GM18909 (cell line): ENCODE results near the gene ISL1.

Experiments used
- ATAC-seq: cut with Tn5 transposase; IDR thresholded peaks from one replicate; pipeline ENCODE4 v1.9.1; 2021; ENCODE audit warnings: mild to moderate bottlenecking; ENCODE audit not compliant: unreplicated experiment, poor library complexity

Gene ISL1

GRCh38 chr5:51386916-51387883 lies 4.0 kb downstream of the ISL1 start:
- no peak for ATAC-seq

- ATAC-seq: no peak
Observed at GRCh38 chr5:51387884-51388275, 4.6 kb downstream of the ISL1 start.

GRCh38 chr5:51388488-51389287 lies 5.4 kb downstream of the ISL1 start:
- ATAC-seq: no peak

GRCh38 chr5:51389288-51389576 lies 6.0 kb downstream of the ISL1 start:
- no peak for ATAC-seq

- no peak for ATAC-seq
Observed at GRCh38 chr5:51389577-51390463, 6.6 kb downstream of the ISL1 start.

- no peak for ATAC-seq
Observed at GRCh38 chr5:51391175-51391574, 7.9 kb downstream of the ISL1 start.

GRCh38 chr5:51392689-51393199 lies 9.5 kb downstream of the ISL1 start:
- ATAC-seq: no peak

- no peak for ATAC-seq
Observed at GRCh38 chr5:51394609-51395008, 11.4 kb downstream of the ISL1 start.

- no peak for ATAC-seq
Observed at GRCh38 chr5:51395245-51395644, 12.0 kb downstream of the ISL1 start.

GRCh38 chr5:51395666-51396356 lies 12.6 kb downstream of the ISL1 start:
- ATAC-seq: no peak

GRCh38 chr5:51396797-51397196 lies 13.5 kb downstream of the ISL1 start:
- no peak for ATAC-seq

- ATAC-seq: no peak
Observed at GRCh38 chr5:51397996-51398395, 14.7 kb downstream of the ISL1 start.

GRCh38 chr5:51398875-51399642 lies 15.8 kb downstream of the ISL1 start:
- ATAC-seq: no peak

- ATAC-seq: no peak
Observed at GRCh38 chr5:51399643-51400006, 16.4 kb downstream of the ISL1 start.

- no peak for ATAC-seq
Observed at GRCh38 chr5:51404255-51404654, 21.0 kb downstream of the ISL1 start.

GRCh38 chr5:51411921-51412325 lies 28.7 kb downstream of the ISL1 start:
- ATAC-seq: no peak

GRCh38 chr5:51414516-51414915 lies 31.3 kb downstream of the ISL1 start:
- ATAC-seq: no peak

- no peak for ATAC-seq
Observed at GRCh38 chr5:51416149-51416548, 32.9 kb downstream of the ISL1 start.

- no peak for ATAC-seq
Observed at GRCh38 chr5:51433052-51433710, 49.9 kb downstream of the ISL1 start.
